GM23338 (cell line): ENCODE results near the gene JPH3. TPM values are rescaled to one million over a fixed set of nuclear protein-coding genes. Genes with fewer than 3 reads are reported as not detected.

ENCODE experiments used
- ATAC-seq: fragments of 200-7000 bp; cut with Tn5 transposase; 3 replicates; pipeline ENCODE4 v1.9.1; 2020
- DNase-seq: peaks from one replicate; pipeline ENCODE4 v3.0.0-alpha.2; 2015; ENCODE audit warnings: low spot score
- H2AFZ ChIP-seq: fragments of 200-600 bp; sonication (generic); 2 replicates; pipeline ENCODE4 v1.8.0; 2016; ENCODE audit warnings: antibody characterized with exemption, mild to moderate bottlenecking, moderate library complexity
- H3F3A ChIP-seq: fragments of 200-600 bp; sonication (generic); replicated peaks from 2 replicates; pipeline ENCODE4 v1.8.0; 2017; ENCODE audit warnings: antibody characterized with exemption, mixed run types, low read depth
- H3K27ac ChIP-seq: fragments of 200-600 bp; sonication (generic); 2 replicates; pipeline ENCODE4 v1.6.1; 2016; ENCODE audit warnings: low read depth
- H3K27me3 ChIP-seq: fragments of 200-600 bp; sonication (generic); 2 replicates; pipeline ENCODE4 v1.8.0; 2016; ENCODE audit warnings: mild to moderate bottlenecking, mixed run types, moderate library complexity; ENCODE audit not compliant: insufficient read depth
- H3K36me3 ChIP-seq: fragments of 200-600 bp; sonication (generic); 2 replicates; pipeline ENCODE4 v1.8.0; 2016; ENCODE audit warnings: mild to moderate bottlenecking; ENCODE audit not compliant: insufficient read depth
- H3K4me1 ChIP-seq: fragments of 200-600 bp; sonication (generic); 2 replicates; pipeline ENCODE4 v1.8.0; 2016; ENCODE audit warnings: mild to moderate bottlenecking, moderate library complexity; ENCODE audit not compliant: insufficient read depth
- H3K4me2 ChIP-seq: fragments of 200-600 bp; sonication (generic); 2 replicates; pipeline ENCODE4 v1.7.1; 2017; ENCODE audit warnings: mixed run types
- H3K4me3 ChIP-seq: fragments of 200-600 bp; sonication (generic); 2 replicates; pipeline ENCODE4 v1.6.1; 2016; ENCODE audit warnings: mixed run types
- H3K79me2 ChIP-seq: fragments of 200-600 bp; sonication (generic); replicated peaks from 2 replicates; pipeline ENCODE4 v1.8.0; 2017; ENCODE audit warnings: mild to moderate bottlenecking; ENCODE audit not compliant: insufficient read depth
- H3K9me2 ChIP-seq: fragments of 200-600 bp; sonication (generic); 2 replicates; pipeline ENCODE4 v1.8.0; 2017; ENCODE audit not compliant: insufficient read depth
- H4K20me1 ChIP-seq: fragments of 200-600 bp; sonication (generic); replicated peaks from 2 replicates; pipeline ENCODE4 v1.8.0; 2017; ENCODE audit warnings: mild to moderate bottlenecking; ENCODE audit not compliant: insufficient read depth
- H3K27ac Mint-ChIP-seq: 2 replicates; pipeline ENCODE4 v1.8.0; 2020; ENCODE audit warnings: inconsistent platforms, mild to moderate bottlenecking, moderate library complexity, mixed read lengths
- H3K27me3 Mint-ChIP-seq: 3 replicates; pipeline ENCODE4 v1.8.0; 2022; ENCODE audit warnings: low read depth, mild to moderate bottlenecking, moderate library complexity, mixed read lengths, inconsistent platforms; ENCODE audit not compliant: insufficient read depth, poor library complexity
- H3K36me3 Mint-ChIP-seq: 3 replicates; pipeline ENCODE4 v1.8.0; 2021; ENCODE audit warnings: low read depth, mild to moderate bottlenecking, inconsistent platforms, moderate library complexity, mixed read lengths
- H3K4me1 Mint-ChIP-seq: 3 replicates; pipeline ENCODE4 v1.8.0; 2020; ENCODE audit warnings: mild to moderate bottlenecking, inconsistent platforms, mixed read lengths
- H3K4me3 Mint-ChIP-seq: 3 replicates; pipeline ENCODE4 v1.8.0; 2021; ENCODE audit warnings: moderate library complexity, mild to moderate bottlenecking, inconsistent platforms, mixed read lengths
- H3K9me3 Mint-ChIP-seq: 3 replicates; pipeline ENCODE4 v1.8.0; 2020; ENCODE audit warnings: moderate library complexity, mild to moderate bottlenecking, inconsistent platforms, mixed read lengths
- CREB1 ChIP-seq: fragments of 250-450 bp; sonication (Bioruptor Pico); IDR thresholded peaks from 2 replicates; pipeline ENCODE4 v1.5.0; 2020; ENCODE audit warnings: low read depth, mild to moderate bottlenecking, moderate library complexity
- CTCF ChIP-seq, 2 experiments: fragments of 200-600 bp in 1 of 2; sonication (generic) in 1 of 2; conservative IDR thresholded peaks; 2 replicates each; pipeline versions ENCODE4 v1.5.1 to v1.6.1; 2016 to 2017; ENCODE audit warnings: antibody characterized with exemption in 2 of 2, low read depth in 2 of 2, mild to moderate bottlenecking in 2 of 2, moderate library complexity in 1 of 2
- ETS1 ChIP-seq: IDR thresholded peaks from 2 replicates; pipeline ENCODE4 v1.6.1; 2016; ENCODE audit warnings: antibody characterized with exemption
- EZH2 ChIP-seq: fragments of 200-600 bp; sonication (generic); IDR thresholded peaks from one replicate; pipeline ENCODE4 v1.8.0; 2017; ENCODE audit warnings: antibody characterized with exemption, mild to moderate bottlenecking, low read depth; ENCODE audit not compliant: unreplicated experiment
- EZH2phosphoT487 ChIP-seq: fragments of 200-600 bp; sonication (generic); IDR thresholded peaks from one replicate; pipeline ENCODE4 v1.8.1; 2018; ENCODE audit warnings: antibody characterized with exemption; ENCODE audit not compliant: unreplicated experiment
- JUNB ChIP-seq: IDR thresholded peaks from one replicate; pipeline ENCODE4 v1.6.1; 2016; ENCODE audit warnings: antibody characterized with exemption; ENCODE audit not compliant: unreplicated experiment
- NANOG ChIP-seq: IDR thresholded peaks from 2 replicates; pipeline ENCODE4 v1.6.1; 2016; ENCODE audit warnings: antibody characterized with exemption, borderline replicate concordance
- REST ChIP-seq: IDR thresholded peaks from one replicate; pipeline ENCODE4 v1.6.1; 2018; ENCODE audit warnings: antibody characterized with exemption; ENCODE audit not compliant: unreplicated experiment
- STAT1 ChIP-seq: IDR thresholded peaks from one replicate; pipeline ENCODE4 v1.6.1; 2016; ENCODE audit warnings: antibody characterized with exemption; ENCODE audit not compliant: unreplicated experiment
- ZNF114 ChIP-seq: fragments of 250-450 bp; sonication (Bioruptor Pico); IDR thresholded peaks from 2 replicates; pipeline ENCODE4 v1.5.0; 2020; ENCODE audit warnings: mild to moderate bottlenecking, moderate library complexity
- ZNF331 ChIP-seq: fragments of 250-450 bp; sonication (Bioruptor Pico); IDR thresholded peaks from 2 replicates; pipeline ENCODE4 v1.5.0; 2020; ENCODE audit warnings: low read depth, mild to moderate bottlenecking, moderate library complexity
- ZNF462 ChIP-seq: fragments of 250-450 bp; sonication (Bioruptor Pico); IDR thresholded peaks from 2 replicates; pipeline ENCODE4 v1.5.0; 2020; ENCODE audit warnings: mild to moderate bottlenecking, moderate library complexity
- polyA plus RNA-seq: library from polyadenylated mRNA; unstranded; fragments of >200 nt; fragmentation: Nextera tagmentation; extraction: Ambion mirVana; gene quantifications from 2 replicates; pipeline ENCODE4 v1.2.1, GENCODE V29; 2016
- total RNA-seq: library from RNA; depleted of rRNA; stranded (reverse); fragments of >200 nt; shearing (Covaris generic); gene quantifications from 2 replicates; pipeline ENCODE4 v1.2.3, GENCODE V29; 2014

JPH3 gene
- total and polyA plus RNA-seq, 2 experiments from 2014 or later = 8.4 to 38.3 TPM

- Mint-ChIP-seq H3K36me3 (peaks cover 51% of the 10 kb centered on the region), H3K4me3 (no peak overlapping the region), H3K27me3 (peaks cover 4% of the 10 kb centered on the region), H3K27ac (no peak overlapping the region), H3K9me3 (no peaks in the 10 kb centered on the region), H3K4me1 (peaks cover 4% of the 10 kb centered on the region; the same call in 2 of the 3 replicates)
- no peaks in the 10 kb centered on the region for H3K4me1 ChIP-seq
- H3K9me2 ChIP-seq = no peaks in the 10 kb centered on the region
- DNase-seq = no peak
- H3K79me2 ChIP-seq = peaks cover 39% of the 10 kb centered on the region
- peaks cover 16% of the 10 kb centered on the region for H3K36me3 ChIP-seq
- H3F3A ChIP-seq = peaks cover 8% of the 10 kb centered on the region
- ATAC-seq = no peak
- no peak overlapping the region for H3K27ac ChIP-seq
- no peak overlapping the region for H3K4me3 ChIP-seq
- H3K4me2 ChIP-seq = no peak overlapping the region
- H2AFZ ChIP-seq = no peak overlapping the region
- H4K20me1 ChIP-seq = peaks cover 25% of the 10 kb centered on the region
- TF ChIP-seq ETS1 = no peak
- no peak for TF ChIP-seq CTCF (conservative IDR thresholded peaks at IDR 0.05; ENCODE audit: low read depth in 2 of 2)
- no peak for TF ChIP-seq NANOG
- no peak for TF ChIP-seq CREB1 (CRISPR knock-in tag)
- no peak for TF ChIP-seq REST
- no peak for TF ChIP-seq JUNB
- TF ChIP-seq EZH2 = no peak
- TF ChIP-seq ZNF114 (CRISPR knock-in tag) = no peak
- TF ChIP-seq ZNF331 = no peak
- TF ChIP-seq EZH2phosphoT487 = no peak
- no peak for TF ChIP-seq STAT1
- no peak for TF ChIP-seq ZNF462 (CRISPR knock-in tag)
- H3K27me3 ChIP-seq = no peaks in the 10 kb centered on the region
Measured at GRCh38 chr16:87729266-87729954, 127.1 kb downstream of the JPH3 start.
